Lower leg skin (tissue), 3 donors: ENCODE data around the gene PML.

Experiments used
- POLR2A ChIP-seq, 2 donors: fragments of 450-650 bp; IDR thresholded peaks; one replicate each; pipeline ENCODE4 v1.6.1; 2016 to 2017; ENCODE audit warnings: antibody characterized with exemption in 2 of 2, mild to moderate bottlenecking in 1 of 2, moderate library complexity in 1 of 2
- TF ChIP-seq, protein P1 (sequence below), 3 donors: fragments of 450-650 bp; IDR thresholded peaks; one replicate each; pipeline ENCODE4 v1.5.1; 2016; ENCODE audit warnings: antibody characterized with exemption in 3 of 3, mild to moderate bottlenecking in 3 of 3, moderate library complexity in 2 of 3

- TF ChIP-seq POLR2A (IDR thresholded peaks at IDR 0.05), result no peak
- TF ChIP-seq, protein P1, sequence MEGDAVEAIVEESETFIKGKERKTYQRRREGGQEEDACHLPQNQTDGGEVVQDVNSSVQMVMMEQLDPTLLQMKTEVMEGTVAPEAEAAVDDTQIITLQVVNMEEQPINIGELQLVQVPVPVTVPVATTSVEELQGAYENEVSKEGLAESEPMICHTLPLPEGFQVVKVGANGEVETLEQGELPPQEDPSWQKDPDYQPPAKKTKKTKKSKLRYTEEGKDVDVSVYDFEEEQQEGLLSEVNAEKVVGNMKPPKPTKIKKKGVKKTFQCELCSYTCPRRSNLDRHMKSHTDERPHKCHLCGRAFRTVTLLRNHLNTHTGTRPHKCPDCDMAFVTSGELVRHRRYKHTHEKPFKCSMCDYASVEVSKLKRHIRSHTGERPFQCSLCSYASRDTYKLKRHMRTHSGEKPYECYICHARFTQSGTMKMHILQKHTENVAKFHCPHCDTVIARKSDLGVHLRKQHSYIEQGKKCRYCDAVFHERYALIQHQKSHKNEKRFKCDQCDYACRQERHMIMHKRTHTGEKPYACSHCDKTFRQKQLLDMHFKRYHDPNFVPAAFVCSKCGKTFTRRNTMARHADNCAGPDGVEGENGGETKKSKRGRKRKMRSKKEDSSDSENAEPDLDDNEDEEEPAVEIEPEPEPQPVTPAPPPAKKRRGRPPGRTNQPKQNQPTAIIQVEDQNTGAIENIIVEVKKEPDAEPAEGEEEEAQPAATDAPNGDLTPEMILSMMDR (IDR thresholded peaks at IDR 0.05), result no peak
Observed at GRCh38 chr15:73957276-73957675, 37.2 kb upstream of the PML start.
